Stimulated activated CD8-positive, alpha-beta memory T cell treated with anti-CD3 and anti-CD28 coated beads, Interleukin-4, amount 100 ng/mL, for 24 hours (primary cell): ENCODE data around the gene TESK2.

Source experiments
- DNase-seq: peaks from one replicate; pipeline ENCODE4 v3.0.0-alpha.2; 2020; ENCODE audit warnings: low read depth

Gene TESK2

GRCh38 chr1:45303520-45304310, 187.2 kb downstream of the TESK2 start:
- peak; percentile 98 for DNase-seq

GRCh38 chr1:45302505-45303150, 188.3 kb downstream of the TESK2 start:
- DNase-seq, result no peak

- no peak for DNase-seq
Measured at GRCh38 chr1:45300669-45300997, 190.3 kb downstream of the TESK2 start.

- peak; percentile 3 for DNase-seq
Measured at GRCh38 chr1:45299981-45300668, 190.8 kb downstream of the TESK2 start.

GRCh38 chr1:45299296-45299695, 191.7 kb downstream of the TESK2 start:
- DNase-seq, result no peak

GRCh38 chr1:45297666-45298356, 193.2 kb downstream of the TESK2 start:
- DNase-seq, result no peak
